Inflammatory macrophage (primary cell): ENCODE data around the gene TSPAN10.

Experiments
- DNase-seq, 2 donors: peaks; one replicate each; pipeline ENCODE4 v3.0.0-alpha.2; 2020 to 2022

TSPAN10 gene

GRCh38 chr17:81690066-81690465 is 53.1 kb downstream of the TSPAN10 start:
- no peak for DNase-seq

GRCh38 chr17:81690549-81690948 is 53.6 kb downstream of the TSPAN10 start:
- DNase-seq = no peak

- no peak for DNase-seq
Observed at GRCh38 chr17:81691196-81691595, 54.2 kb downstream of the TSPAN10 start.

GRCh38 chr17:81691608-81692007 is 54.6 kb downstream of the TSPAN10 start:
- no peak for DNase-seq

GRCh38 chr17:81693509-81694210 is 56.7 kb downstream of the TSPAN10 start:
- no peak for DNase-seq

GRCh38 chr17:81694810-81695209 is 57.8 kb downstream of the TSPAN10 start:
- no peak for DNase-seq

GRCh38 chr17:81695211-81695610 is 58.2 kb downstream of the TSPAN10 start:
- DNase-seq = no peak

GRCh38 chr17:81695801-81696200 is 58.8 kb downstream of the TSPAN10 start:
- no peak for DNase-seq

- no peak for DNase-seq
Observed at GRCh38 chr17:81696218-81696941, 59.4 kb downstream of the TSPAN10 start.

- DNase-seq = no peak
Observed at GRCh38 chr17:81697261-81698044, 60.5 kb downstream of the TSPAN10 start.
